ENCODE results near the gene ABHD12B.
A peak's percentile ranks its signal among the peaks of the same experiment; 100 is the strongest.
"Not testable (repeated sequence)": the region's sequence is repeated elsewhere in the genome, so short reads cannot be mapped to it uniquely, and the experiment has no call there.

ABHD12B gene

DNA sequence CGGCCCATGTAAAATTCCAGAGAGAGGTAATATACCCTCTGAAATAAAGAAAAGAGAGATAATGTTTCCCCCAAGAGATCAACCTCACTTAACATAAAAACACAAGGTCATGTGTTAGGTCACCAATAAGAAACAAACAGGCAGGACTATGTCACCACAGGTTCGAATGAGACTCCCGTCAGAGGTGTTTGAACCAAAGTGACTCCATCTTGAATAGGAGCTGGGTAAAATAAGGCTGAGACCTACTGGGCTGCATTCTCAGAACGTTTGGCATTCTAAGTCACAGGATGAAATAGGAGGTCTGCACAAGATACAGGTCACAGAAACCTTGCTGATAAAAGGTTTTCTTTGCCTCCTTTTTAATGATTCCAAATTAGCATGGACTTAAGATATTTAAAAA, 65.9 kb downstream of the ABHD12B start:
- no peak for DNase-seq

DNA sequence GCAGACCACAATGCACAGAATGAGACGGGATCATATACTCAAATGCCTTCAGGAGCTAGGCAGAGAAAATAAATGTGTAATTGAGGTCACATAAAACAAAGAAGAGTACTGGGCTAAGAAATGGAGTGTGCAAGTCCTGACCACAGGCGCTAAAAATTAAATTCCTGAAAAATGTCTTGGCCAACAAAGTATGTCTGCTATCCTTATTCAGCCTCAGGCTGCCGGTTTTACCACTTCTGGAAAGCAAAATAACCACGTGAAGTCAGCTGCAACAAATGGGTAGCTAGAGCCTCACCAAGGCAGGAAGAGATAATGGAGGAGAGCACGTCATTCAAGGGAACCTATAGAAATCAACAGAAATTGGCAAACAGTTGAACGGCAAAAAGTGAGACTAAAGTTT, 69.3 kb downstream of the ABHD12B start:
- no peak for DNase-seq

DNA sequence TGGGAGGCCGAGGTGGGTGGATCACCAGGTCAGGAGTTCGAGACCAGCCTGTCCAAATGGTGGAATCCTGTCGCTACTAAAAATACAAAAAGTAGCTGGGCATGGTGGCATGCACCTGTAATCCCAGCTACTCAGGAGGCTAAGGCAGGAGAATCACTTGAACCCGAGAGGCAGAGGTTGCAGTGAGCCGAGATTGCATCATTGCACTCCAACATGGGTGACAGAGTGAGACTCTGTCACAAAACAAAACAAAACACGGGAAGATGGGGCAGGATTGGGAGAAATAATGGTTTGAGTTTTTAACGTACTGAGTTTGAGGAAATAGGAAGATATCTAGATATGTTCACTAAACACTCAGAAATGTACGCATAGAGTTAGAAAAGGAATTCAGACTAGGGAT, 69.8 kb downstream of the ABHD12B start:
- not testable (repeated sequence) for DNase-seq

GRCh38 chr14:50943261-50943942, 71.5 kb downstream of the ABHD12B start:
- DNase-seq: no peak

- peak; percentile 41 for DNase-seq
Measured at GRCh38 chr14:50943943-50944646, 72.2 kb downstream of the ABHD12B start, which contains the start of gene PYGL. Gene PYGL, minus strand, starts transcription at chr14:50944483. Its CDS starts 80 bp downstream, at chr14:50944403.

DNA sequence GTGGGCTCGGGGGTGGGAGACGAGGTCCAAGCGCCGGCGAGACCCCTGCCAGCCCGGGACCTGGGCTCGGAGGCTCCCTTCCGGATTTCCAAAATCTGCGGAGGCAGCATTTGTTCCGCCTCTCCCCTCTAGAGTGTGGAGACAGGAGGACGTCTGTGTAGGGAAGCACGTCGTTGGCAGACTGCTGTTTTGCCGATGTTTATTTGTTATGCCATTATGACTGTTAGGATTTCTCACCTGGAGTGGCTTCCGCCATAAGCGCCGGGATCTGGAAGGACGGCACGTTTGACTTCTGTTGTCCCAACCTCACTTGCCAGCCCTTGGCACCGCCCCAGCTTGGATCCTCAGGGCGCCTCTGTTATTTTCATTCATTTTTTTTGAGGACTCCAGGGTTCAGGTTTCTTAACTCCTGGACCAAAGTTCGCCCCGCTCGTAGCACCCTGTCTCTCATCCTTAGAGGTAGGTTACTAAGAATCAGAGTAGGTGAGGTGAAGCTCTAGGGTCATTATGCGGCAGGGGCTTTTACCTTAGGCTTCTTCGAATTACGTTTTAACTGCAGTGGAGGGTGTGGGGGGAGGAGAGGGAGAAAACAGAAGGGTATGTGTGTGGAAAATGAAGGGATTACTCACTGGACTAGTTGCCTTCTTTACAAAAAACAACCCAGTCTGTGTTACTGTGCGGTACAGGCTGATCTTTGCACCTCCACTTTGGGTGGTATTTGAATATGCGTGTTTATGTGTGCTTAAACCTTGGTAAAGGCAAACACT, 73.0 kb downstream of the ABHD12B start:
- peak; percentile 27 for DNase-seq

DNA sequence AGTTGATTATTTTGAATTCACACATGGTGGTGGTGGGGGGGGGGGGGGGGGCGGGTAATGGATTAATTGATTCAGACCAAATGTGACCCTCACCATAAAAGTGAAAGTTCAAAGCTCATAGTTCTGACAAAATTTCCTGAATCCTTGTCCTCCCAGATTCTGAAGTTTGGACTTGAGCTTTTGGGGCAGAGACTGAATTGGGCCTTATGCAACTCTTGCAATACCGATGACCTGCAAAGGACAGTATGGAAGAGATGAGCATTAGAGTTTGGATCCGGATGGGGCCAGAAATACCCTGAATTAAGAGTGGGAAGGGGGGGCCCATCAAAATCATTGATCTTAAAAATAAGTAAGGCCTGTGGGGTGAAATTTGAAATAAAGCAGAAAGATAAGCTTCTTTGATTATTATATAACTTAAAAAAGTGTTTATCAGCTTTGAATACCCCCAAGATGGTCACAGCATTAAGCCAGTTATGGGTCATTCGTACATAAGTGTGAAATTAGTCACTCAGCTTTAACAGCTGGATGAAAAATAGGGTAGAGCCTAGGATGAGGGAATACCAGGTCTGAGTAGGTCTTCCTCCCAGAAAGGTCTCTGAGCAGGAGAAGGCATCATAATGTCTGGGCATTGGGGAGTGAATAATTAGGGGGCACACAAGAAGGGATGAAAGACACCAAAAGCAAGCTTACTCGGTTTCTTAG, 74.5 kb downstream of the ABHD12B start:
- DNase-seq: no peak

DNA sequence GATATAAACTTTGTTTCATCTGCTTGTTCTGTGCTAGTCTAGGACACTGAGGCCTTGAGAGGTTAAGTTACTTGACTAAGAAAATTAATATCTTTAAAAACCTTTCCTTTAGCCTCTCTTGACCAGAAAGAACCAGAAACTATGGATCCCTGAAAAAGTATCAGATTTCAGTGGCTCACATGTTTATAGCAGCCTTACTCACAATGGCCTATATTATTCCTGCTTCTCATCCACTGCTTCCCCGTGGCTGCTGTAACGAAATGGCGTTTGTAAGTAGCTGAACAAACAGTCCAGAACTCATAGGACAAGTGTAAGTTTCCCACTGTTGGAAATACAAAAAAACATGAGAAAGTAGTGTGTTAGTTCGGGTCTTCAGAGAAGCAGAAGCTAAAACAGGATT, 75.6 kb downstream of the ABHD12B start:
- no peak for DNase-seq

- no peak for DNase-seq
Measured at GRCh38 chr14:50948205-50948604, 76.4 kb downstream of the ABHD12B start.

GRCh38 chr14:50951032-50951431, 79.2 kb downstream of the ABHD12B start:
- no peak for DNase-seq

GRCh38 chr14:50953502-50953901, 81.6 kb downstream of the ABHD12B start:
- DNase-seq: no peak

Measured in NCI-H510A (cell line).